Fibroblast of lung (primary cell): Measurements from ENCODE around the gene TNS1. TPM values are rescaled to one million over a fixed set of nuclear protein-coding genes. Genes with fewer than 3 reads are reported as not detected.

ENCODE experiments used
- DNase-seq, 2 donors: peaks; one replicate each; pipeline versions ENCODE4 v3.0.0 to v3.0.0-alpha.2; 2010; ENCODE audit warnings: low read depth in 2 of 2
- H2AFZ ChIP-seq: 2 replicates; pipeline ENCODE4 v1.5.1; 2012; ENCODE audit warnings: low read length, control low read depth, inconsistent platforms
- H3K27ac ChIP-seq: 2 replicates; pipeline ENCODE4 v1.5.1; 2011; ENCODE audit warnings: low read length, control low read depth; ENCODE audit not compliant: insufficient read depth
- H3K27me3 ChIP-seq: 2 replicates; pipeline ENCODE4 v1.5.1; 2011; ENCODE audit warnings: mild to moderate bottlenecking, low read length; ENCODE audit not compliant: control insufficient read depth, insufficient read depth
- H3K36me3 ChIP-seq: 2 replicates; pipeline ENCODE4 v1.5.1; 2011; ENCODE audit warnings: low read length; ENCODE audit not compliant: control insufficient read depth, insufficient read depth
- H3K4me1 ChIP-seq: 2 replicates; pipeline ENCODE4 v1.5.1; 2011; ENCODE audit warnings: low read length; ENCODE audit not compliant: control insufficient read depth, insufficient read depth; ENCODE audit errors: extremely low read depth
- H3K4me2 ChIP-seq: 2 replicates; pipeline ENCODE4 v1.5.1; 2011; ENCODE audit warnings: low read length, control low read depth; ENCODE audit not compliant: insufficient read depth; ENCODE audit errors: extremely low read depth
- H3K4me3 ChIP-seq, 4 experiments: fragments of 200-600 bp in 1 of 4; sonication (generic) in 1 of 4; replicated peaks in 1 of 4; 2 replicates each; pipeline ENCODE4 v1.5.1; 2011 to 2016; ENCODE audit warnings: low read length in 4 of 4, low read depth in 3 of 4, mild to moderate bottlenecking in 3 of 4, control low read depth in 2 of 4, inconsistent platforms in 1 of 4, mixed read lengths in 1 of 4; ENCODE audit not compliant: insufficient read depth in 1 of 4; ENCODE audit errors: control extremely low read depth in 1 of 4
- H3K79me2 ChIP-seq: 2 replicates; pipeline ENCODE4 v1.5.1; 2012; ENCODE audit warnings: mild to moderate bottlenecking, low read length, inconsistent platforms; ENCODE audit not compliant: control insufficient read depth, insufficient read depth
- H3K9ac ChIP-seq: 2 replicates; pipeline ENCODE4 v1.5.1; 2011; ENCODE audit warnings: mild to moderate bottlenecking, low read length, control low read depth; ENCODE audit not compliant: insufficient read depth
- H3K9me3 ChIP-seq: 2 replicates; pipeline ENCODE4 v1.5.1; 2012; ENCODE audit warnings: low read depth, low read length; ENCODE audit not compliant: control insufficient read depth, insufficient read depth
- H4K20me1 ChIP-seq: 2 replicates; pipeline ENCODE4 v1.5.1; 2011; ENCODE audit warnings: low read length; ENCODE audit not compliant: control insufficient read depth, insufficient read depth; ENCODE audit errors: extremely low read depth
- CTCF ChIP-seq, 2 donors: IDR thresholded peaks in 1 of 2; conservative IDR thresholded peaks in 1 of 2; 1 replicate in 1 of 2; 2 replicates in 1 of 2; pipeline ENCODE4 v1.5.1; 2011 to 2012; ENCODE audit warnings: low read length in 2 of 2, control low read depth in 1 of 2, inconsistent platforms in 1 of 2, low read depth in 1 of 2, mild to moderate bottlenecking in 1 of 2
- EZH2 ChIP-seq: IDR thresholded peaks from 2 replicates; pipeline ENCODE4 v1.5.1; 2012; ENCODE audit warnings: low read length, control low read depth, mild to moderate bottlenecking; ENCODE audit errors: missing control alignments
- polyA plus RNA-seq, 2 donors: library from polyadenylated mRNA; depleted of rRNA in 1 of 2; stranded (reverse) in 1 of 2; unstranded in 1 of 2; fragments of >200 nt; gene quantifications; 2 replicates each; pipeline ENCODE4 v1.2.1, GENCODE V29; 2011 to 2012; ENCODE audit warnings: missing spikeins in 1 of 2
- total RNA-seq: library from RNA; depleted of rRNA; stranded (reverse); fragments of >200 nt; gene quantifications from 2 replicates; pipeline ENCODE4 v1.2.1, GENCODE V29; 2014

The TNS1 gene
- total and polyA plus RNA-seq, 2 donors (not counting 1 experiment from before 2014, with no cell fraction given): 44.4 to 47.1 TPM

- Histone ChIP-seq H3K9ac (no peak overlapping the region), H3K27ac (no peak overlapping the region), H4K20me1 (no peaks in the 10 kb centered on the region), H3K36me3 (no peaks in the 10 kb centered on the region), H3K27me3 (peaks cover 3% of the 10 kb centered on the region), H3K79me2 (no peaks in the 10 kb centered on the region), H3K9me3 (no peaks in the 10 kb centered on the region), H3K4me2 (no peak overlapping the region), H2AFZ (no peak overlapping the region), H3K4me1 (no peaks in the 10 kb centered on the region), H3K4me3 (no peak overlapping the region)
- DNase-seq: no peak
- TF ChIP-seq CTCF (conservative IDR thresholded peaks at IDR 0.05 in 1 of 2, IDR thresholded peaks at IDR 0.05 in 1 of 2; ENCODE audit: low read depth in 1 of 2, low read length in 2 of 2) (no peak), EZH2 (no peak)
These were observed 19.5 kb upstream of the TNS1 start for GRCh38 chr2:218022131-218022850.

DNA sequence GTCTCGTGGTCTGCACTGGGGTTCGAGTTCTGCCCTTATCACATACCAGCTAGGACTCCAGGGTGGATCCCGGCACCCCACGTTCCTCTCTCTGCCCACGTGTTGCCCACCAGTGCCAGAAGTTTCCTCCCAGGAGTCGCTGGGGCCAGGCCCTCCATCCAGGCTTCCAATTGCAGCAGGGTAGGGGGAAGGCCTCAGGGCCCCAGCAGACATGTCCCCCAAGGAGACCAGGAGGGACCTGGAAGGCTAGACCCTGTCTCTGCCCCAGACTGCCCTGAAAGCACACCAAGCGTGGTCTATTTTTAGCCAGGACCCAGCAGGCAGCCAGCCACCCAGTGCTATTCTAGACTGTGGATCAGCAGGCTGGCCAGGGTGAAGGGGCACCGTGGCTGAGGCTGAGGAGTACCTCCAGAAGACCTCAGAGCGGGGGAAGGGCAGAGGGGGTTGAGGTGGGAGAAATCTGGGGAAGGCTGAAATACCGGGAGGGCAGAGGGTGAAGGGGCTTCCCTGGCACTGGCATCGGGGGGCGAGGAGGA, 18.8 kb upstream of the TNS1 start:
- peaks cover 3% of the 10 kb centered on the region for H3K27me3 ChIP-seq
- TF ChIP-seq EZH2 (no peak), CTCF (conservative IDR thresholded peaks at IDR 0.05 in 1 of 2, IDR thresholded peaks at IDR 0.05 in 1 of 2; ENCODE audit: low read depth in 1 of 2, low read length in 2 of 2) (no peak)
- no peak overlapping the region for H2AFZ ChIP-seq
- no peaks in the 10 kb centered on the region for H3K4me1 ChIP-seq
- H3K4me3 ChIP-seq: no peak overlapping the region
- no peak for DNase-seq
- no peaks in the 10 kb centered on the region for H3K36me3 ChIP-seq
- no peak overlapping the region for H3K4me2 ChIP-seq
- H3K27ac ChIP-seq: no peak overlapping the region
- H3K79me2 ChIP-seq: no peaks in the 10 kb centered on the region
- H4K20me1 ChIP-seq: no peaks in the 10 kb centered on the region
- H3K9me3 ChIP-seq: no peaks in the 10 kb centered on the region
- H3K9ac ChIP-seq: no peak overlapping the region

- no peak overlapping the region for H3K4me2 ChIP-seq
- H3K9ac ChIP-seq: no peak overlapping the region
- no peaks in the 10 kb centered on the region for H3K36me3 ChIP-seq
- no peak for TF ChIP-seq EZH2
- no peak for TF ChIP-seq CTCF (conservative IDR thresholded peaks at IDR 0.05 in 1 of 2, IDR thresholded peaks at IDR 0.05 in 1 of 2; ENCODE audit: low read depth in 1 of 2, low read length in 2 of 2)
- no peak overlapping the region for H3K4me3 ChIP-seq
- H4K20me1 ChIP-seq: no peaks in the 10 kb centered on the region
- H3K79me2 ChIP-seq: no peaks in the 10 kb centered on the region
- H3K27me3 ChIP-seq: peaks cover 3% of the 10 kb centered on the region
- H3K27ac ChIP-seq: no peak overlapping the region
- H3K4me1 ChIP-seq: no peaks in the 10 kb centered on the region
- no peak for DNase-seq
- H2AFZ ChIP-seq: no peak overlapping the region
- no peaks in the 10 kb centered on the region for H3K9me3 ChIP-seq
These were observed 18.3 kb upstream of the TNS1 start for GRCh38 chr2:218020966-218021535.
